RWPE2 (cell line): ENCODE results near the gene ALCAM.

Experiments used
- ATAC-seq: fragments of 200-7000 bp; cut with Tn5 transposase; 3 replicates; pipeline ENCODE4 v1.9.1; 2021; ENCODE audit warnings: low read depth
- DNase-seq: peaks from one replicate; pipeline ENCODE4 v3.0.0-alpha.2; 2020; ENCODE audit warnings: low spot score
- H3K27ac ChIP-seq: fragments of 450-650 bp; 2 replicates; pipeline ENCODE4 v1.5.1; 2017; ENCODE audit warnings: mild to moderate bottlenecking; ENCODE audit not compliant: poor library complexity, severe bottlenecking
- H3K27me3 ChIP-seq: fragments of 250-450 bp; sonication (Bioruptor Pico); 2 replicates; pipeline ENCODE4 v1.5.1; 2021; ENCODE audit warnings: mild to moderate bottlenecking, moderate library complexity; ENCODE audit not compliant: insufficient read depth, poor library complexity, severe bottlenecking
- H3K36me3 ChIP-seq: fragments of 250-450 bp; sonication (Bioruptor Pico); 2 replicates; pipeline ENCODE4 v1.5.1; 2020; ENCODE audit warnings: low read depth, mild to moderate bottlenecking, moderate library complexity
- H3K4me1 ChIP-seq: fragments of 250-450 bp; sonication (Bioruptor Pico); 2 replicates; pipeline ENCODE4 v1.5.1; 2021; ENCODE audit warnings: mild to moderate bottlenecking, moderate library complexity; ENCODE audit not compliant: insufficient read depth, poor library complexity, severe bottlenecking
- H3K4me3 ChIP-seq: fragments of 250-450 bp; sonication (Bioruptor Pico); 2 replicates; pipeline ENCODE4 v1.5.1; 2021; ENCODE audit warnings: mild to moderate bottlenecking, moderate library complexity; ENCODE audit not compliant: severe bottlenecking
- H3K9me3 ChIP-seq: fragments of 250-450 bp; sonication (Bioruptor Pico); 2 replicates; pipeline ENCODE4 v1.5.1; 2021; ENCODE audit warnings: mild to moderate bottlenecking, moderate library complexity; ENCODE audit not compliant: severe bottlenecking
- CTCF ChIP-seq: fragments of 450-650 bp; IDR thresholded peaks from one replicate; pipeline ENCODE4 v1.5.1; 2017; ENCODE audit warnings: mild to moderate bottlenecking, moderate library complexity; ENCODE audit not compliant: poor library complexity, severe bottlenecking

ALCAM gene

DNA sequence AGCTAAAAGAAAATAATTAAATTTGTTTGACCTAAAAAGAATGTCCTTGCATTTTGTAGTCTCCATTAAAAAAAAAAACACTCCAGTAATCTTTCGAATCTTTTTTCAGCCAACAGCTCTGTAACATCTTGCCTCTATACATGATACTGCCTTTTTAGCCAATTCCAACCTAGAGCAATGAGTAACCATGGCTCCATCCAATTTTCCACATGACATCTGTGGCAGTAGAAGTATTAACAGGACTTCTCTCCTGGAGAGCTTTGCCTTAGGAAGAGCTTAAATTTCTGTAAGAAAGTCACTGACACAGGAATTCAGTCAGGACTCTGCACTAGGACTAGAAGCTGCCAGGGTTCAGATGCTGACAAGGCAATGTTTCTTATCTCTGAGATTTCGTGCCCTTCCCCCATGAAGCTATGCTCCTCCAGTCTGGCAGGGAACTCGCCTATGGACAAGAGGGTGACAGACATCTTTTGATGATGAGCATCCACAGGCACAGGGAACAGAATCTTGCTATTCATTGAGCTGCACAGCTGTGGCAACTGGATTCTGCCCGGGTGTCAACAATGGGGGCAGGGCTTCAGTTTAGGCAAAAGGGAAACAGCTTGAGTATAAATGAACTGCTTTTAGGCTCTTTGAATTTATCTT lies 81.8 kb downstream of the ALCAM start:
- no peak overlapping the region for H3K27ac ChIP-seq
- no peak for TF ChIP-seq CTCF
- H3K9me3 ChIP-seq: no peaks in the 10 kb centered on the region
- H3K4me1 ChIP-seq: peaks cover 11% of the 10 kb centered on the region
- no peak for ATAC-seq
- no peak overlapping the region for H3K4me3 ChIP-seq
- DNase-seq: no peak
- H3K36me3 ChIP-seq: 0 out of 2 replicates have a peak, but pooled peaks cover 2% of the 10 kb centered on the region
- H3K27me3 ChIP-seq: no peaks in the 10 kb centered on the region

DNA sequence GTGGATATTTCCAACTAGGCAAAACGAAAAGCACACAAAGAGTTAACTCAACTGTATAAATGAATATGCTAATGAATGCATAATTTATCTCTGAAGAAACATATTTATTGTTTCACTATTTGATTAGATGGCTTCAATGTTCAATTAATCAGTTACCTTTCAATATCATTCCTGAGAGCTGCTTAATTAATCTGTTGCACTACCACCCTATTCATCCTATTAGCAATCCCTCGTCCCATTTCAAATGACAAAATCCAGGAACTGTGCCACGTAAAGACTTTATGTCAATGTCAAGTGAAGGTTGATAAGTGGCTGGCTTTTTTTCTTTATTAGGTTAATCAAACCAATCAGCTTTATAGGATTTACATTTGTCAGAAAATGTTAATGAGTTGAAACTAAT lies 82.7 kb downstream of the ALCAM start:
- no peak for DNase-seq
- Histone ChIP-seq H3K27me3 (no peaks in the 10 kb centered on the region), H3K36me3 (no peaks in the 10 kb centered on the region), H3K9me3 (no peaks in the 10 kb centered on the region), H3K4me3 (no peak overlapping the region), H3K4me1 (peaks cover 7% of the 10 kb centered on the region), H3K27ac (no peak overlapping the region)
- no peak for ATAC-seq
- no peak for TF ChIP-seq CTCF

- no peak for TF ChIP-seq CTCF
- Histone ChIP-seq H3K9me3 (no peaks in the 10 kb centered on the region), H3K4me1 (peaks cover 8% of the 10 kb centered on the region), H3K36me3 (no peaks in the 10 kb centered on the region), H3K27me3 (no peaks in the 10 kb centered on the region), H3K27ac (no peak overlapping the region), H3K4me3 (no peak overlapping the region)
- ATAC-seq: no peak
- DNase-seq: no peak
These were observed 89.3 kb downstream of the ALCAM start for GRCh38 chr3:105456017-105456416.

DNA sequence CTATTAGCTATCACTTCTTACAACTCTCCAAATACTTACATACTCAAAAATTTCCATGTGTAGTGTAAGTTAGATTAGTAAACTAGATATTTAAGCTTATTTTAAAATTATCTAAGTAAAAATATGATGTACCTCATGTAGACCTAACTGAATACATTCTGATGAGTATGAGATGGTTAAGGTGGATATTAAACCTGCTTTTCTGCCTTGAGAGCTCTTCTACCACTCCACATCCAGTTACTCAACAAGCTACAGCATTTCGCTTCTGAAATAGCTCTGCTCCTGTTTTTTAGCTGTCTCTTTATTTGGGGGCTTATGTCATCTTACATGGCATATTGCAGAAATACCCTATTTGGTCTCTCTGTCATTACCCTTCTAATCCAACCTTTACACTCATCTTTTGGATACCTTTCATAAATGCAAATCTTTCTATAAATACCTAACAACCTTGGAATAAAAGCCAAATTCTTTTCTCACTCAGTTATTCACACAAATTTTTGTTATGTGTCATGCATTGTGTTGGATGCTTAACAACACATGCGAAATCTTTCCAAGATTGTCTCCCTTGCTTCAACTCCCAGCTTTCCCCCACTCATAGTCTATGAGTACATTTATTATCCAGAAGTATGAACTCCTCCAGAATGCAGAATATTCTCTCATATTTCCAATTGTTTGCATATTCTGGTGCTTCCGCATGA lies 92.0 kb downstream of the ALCAM start:
- Histone ChIP-seq H3K4me1 (peaks cover 8% of the 10 kb centered on the region), H3K36me3 (no peaks in the 10 kb centered on the region), H3K4me3 (no peak overlapping the region), H3K9me3 (no peaks in the 10 kb centered on the region), H3K27me3 (no peaks in the 10 kb centered on the region), H3K27ac (no peak overlapping the region)
- no peak for TF ChIP-seq CTCF
- DNase-seq: no peak
- no peak for ATAC-seq
